ENCODE measurements around the gene TCF19.
"Not testable (repeated sequence)": the region's sequence is repeated elsewhere in the genome, so short reads cannot be mapped to it uniquely, and the experiment has no call there.

TCF19 gene

DNA sequence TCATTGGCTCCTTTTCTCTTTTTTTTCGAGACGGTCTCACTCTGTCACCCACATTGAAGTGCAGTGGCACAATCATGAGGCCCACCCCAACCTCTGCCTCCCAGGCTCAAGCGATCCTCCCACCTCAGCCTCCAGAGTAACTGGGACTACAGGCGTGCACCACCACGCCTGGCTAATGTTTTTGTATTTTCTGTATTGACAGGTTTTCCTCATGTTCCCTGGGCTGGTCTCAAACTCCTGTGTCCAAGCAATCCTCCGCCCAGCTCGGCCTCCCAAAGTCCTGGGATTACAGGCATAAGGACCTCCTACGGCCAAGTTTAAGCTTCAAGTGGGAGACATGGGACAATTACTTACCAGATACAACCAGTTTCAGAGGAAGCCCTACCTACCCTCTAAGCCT, 21.5 kb downstream of the TCF19 start:
- no peak for DNase-seq (ENCODE audit: low read depth in 2 of 2)

DNA sequence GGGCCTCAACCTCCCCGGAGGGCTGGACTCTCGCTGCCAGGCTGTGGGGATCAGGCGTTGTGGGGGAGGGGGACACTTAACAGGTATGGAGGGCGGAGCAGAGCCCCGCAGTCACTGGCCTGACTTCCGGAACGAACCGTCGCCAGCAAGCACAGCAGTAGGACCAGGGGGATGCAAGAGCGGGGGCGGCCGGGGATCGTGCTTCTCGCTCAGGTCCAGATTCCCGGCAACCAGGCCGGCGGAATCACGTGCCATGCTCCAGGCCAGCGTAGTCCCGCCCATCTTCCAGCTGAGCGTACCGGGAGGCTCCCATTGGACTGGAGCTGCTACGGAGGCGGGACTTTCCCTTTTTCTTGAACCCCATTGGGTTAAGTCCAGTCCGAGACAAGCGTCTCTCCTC, 22.1 kb downstream of the TCF19 start:
- no peak for DNase-seq (ENCODE audit: low read depth in 2 of 2)

DNA sequence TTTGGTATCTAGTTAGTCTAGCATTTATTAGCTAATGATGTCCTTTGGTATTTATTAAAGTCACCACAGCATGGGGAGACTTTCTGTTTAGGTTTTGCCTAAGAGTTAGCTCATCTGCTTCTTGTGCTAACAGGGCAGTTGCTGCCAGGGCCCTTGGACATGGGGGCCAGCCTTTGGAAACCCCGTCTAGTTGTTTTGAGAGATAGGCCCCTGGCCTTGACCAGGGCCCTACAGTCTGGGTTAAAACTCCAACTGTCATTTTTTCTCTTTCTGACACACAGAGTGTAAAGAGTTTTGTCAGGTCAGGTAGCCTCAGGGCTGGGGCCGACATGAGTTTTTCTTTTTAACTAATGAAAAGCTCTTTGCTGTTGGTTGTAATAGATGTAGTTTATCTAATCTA, 24.9 kb downstream of the TCF19 start:
- DNase-seq (ENCODE audit: low read depth in 2 of 2) = not testable (repeated sequence)

DNA sequence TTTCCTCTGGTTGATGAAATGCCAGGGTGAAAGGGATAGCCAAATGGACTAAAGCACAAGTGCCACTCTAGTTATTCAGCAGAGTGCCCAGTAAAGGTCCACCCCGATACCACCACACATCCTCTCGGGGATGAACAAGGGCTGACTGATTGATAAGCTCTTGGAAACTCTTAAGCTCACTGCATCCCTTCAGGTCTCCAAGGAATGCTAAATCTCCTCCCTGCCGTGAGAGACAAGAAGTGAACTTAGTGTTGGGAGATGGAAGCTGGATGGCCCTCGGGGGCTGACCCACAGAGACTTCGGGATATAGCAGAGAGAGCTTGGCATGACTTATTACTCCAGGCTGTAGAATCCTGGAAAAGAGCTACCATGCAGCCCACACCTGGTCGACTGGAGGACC, 25.5 kb downstream of the TCF19 start:
- DNase-seq (ENCODE audit: low read depth in 2 of 2) = not testable (repeated sequence)

DNA sequence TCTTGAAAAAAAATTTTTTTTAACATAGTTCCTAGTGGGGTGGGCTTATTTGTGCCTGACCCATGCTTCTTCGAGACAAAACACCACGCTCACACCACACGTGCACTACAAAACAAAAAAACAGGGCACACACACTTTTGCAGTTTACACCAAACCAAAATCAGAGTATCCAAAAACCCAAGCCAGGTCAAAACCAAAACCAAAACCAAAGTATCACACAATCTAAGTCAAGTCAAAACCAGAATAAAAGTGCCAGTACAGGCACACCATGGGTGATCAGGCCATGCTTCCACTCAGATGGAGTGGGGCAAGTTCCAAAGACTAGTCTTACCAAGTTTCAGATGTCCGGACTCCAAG, 27.3 kb downstream of the TCF19 start:
- not testable (repeated sequence) for DNase-seq (ENCODE audit: low read depth in 2 of 2)

DNA sequence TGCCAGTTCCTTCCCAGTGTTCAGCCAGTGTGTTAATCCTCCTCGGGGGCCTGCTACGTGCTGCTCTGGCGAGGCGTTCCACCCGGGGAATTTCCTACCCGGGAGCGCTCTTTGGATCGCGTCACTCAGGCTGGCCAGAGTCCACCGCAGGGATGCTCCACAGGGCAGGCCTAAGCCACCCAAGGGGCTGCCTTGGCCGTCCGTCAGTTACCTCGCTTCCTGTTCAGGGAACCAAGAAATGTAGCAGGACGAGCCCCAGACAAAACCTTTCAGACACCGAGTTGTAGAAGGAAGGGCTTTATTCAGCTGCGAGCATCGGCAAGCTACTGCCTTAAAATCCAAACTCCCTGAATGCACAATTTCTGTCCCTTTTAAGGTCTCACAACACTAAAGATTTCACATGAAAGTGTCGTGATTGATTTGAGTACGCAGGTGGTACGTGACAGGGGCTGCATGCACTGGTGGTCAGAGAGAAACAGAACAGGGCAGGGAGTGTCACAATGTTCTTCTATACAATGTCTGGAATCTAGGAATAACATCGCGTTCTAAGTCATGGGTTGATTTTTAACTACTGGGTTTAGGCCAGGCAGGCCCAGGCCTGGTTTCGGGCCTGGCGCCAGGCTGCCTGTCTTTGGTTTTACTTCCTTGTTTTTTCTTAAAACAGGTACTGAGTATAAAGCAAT, 27.8 kb downstream of the TCF19 start:
- DNase-seq (ENCODE audit: low read depth in 2 of 2) = no peak

DNA sequence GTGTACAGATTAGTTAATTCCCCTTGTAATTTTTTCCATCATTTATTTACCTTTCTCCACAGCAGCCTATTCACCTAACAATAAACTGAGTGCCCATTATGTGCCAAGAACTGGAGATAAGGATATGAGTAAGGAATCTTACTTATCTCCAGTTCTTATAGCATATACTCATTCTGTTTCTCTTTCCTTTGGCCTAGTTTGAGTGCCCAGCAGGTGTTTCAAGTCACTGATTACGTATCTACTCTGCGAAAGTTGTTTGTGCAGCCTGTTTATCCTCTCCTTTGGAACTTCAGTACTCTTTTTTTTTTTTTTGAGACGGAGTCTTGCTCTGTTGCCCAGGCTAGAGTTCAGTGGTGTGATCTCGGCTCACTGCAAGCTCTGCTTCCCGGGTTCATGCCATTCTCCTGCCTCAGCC, 29.4 kb downstream of the TCF19 start:
- DNase-seq (ENCODE audit: low read depth in 2 of 2) = no peak

DNA sequence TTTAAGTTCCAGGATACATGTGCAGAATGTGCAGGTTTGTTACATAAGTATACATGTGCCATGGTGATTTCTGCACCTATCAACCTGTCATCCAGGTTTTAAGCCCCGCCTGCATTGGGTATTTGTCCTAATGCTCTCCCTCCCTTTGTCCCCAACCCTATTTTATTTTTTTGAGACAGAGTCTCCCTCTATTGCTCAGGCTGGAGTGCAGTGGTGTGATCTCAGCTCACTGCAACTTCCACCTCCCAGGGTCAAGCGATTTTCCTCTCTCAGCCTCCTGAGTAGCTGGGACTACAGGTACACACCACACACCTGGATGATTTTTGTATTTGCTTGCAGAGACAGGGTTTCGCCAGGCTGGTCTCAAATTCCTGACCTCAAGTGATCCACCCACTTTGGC, 30.8 kb downstream of the TCF19 start:
- not testable (repeated sequence) for DNase-seq (ENCODE audit: low read depth in 2 of 2)

DNA sequence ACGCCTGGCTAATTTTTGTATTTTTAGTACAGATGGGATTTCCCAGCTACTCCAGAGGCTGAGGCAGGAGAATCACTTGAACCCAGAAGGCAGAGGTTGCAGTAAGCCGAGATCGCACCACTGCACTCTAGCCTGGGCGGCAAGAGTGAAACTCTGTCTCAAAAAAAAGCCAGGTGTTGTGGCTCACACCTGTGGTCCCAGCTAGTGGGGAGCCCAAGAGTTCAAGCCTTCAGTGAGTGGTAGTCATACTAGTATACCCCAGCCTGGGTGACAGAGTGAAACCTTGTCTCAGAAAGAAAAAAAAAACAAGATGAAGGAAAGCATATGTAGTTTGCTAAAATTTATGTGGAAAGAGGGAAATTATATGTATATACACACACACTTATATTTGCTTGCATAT, 32.1 kb downstream of the TCF19 start:
- no peak for DNase-seq (ENCODE audit: low read depth in 2 of 2)

DNA sequence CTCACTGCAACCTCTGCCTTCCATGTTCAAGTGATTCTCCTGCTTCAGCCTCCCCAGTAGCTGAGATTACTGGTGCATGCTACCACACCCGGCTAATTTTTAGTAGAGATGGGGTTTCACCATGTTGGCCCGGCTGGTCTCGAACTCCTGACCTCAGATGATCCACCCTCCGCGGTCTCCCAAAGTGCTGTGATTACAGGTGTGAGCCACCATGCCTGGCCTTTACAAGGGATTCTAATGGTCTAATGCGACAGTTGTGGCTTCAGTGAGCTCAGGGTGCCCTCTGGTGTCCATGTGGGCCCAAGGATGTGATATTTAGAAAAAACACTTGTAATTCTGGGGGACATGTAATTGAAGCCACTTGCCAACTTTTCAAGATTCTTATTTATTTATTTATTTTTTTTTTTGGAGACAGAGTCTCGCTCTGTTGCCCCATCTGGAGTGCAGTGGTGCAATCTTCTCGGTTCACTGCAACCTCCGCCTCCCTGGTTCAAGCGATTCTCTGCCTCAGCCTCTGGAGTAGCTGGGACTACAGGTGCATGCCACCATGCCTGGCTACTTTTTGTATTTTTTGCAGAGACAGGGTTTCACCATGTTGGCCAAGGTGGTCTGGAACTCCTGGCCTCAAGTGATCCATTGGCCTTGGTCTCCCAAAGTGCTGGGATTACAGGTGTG, 34.2 kb downstream of the TCF19 start:
- not testable (repeated sequence) for DNase-seq (ENCODE audit: low read depth in 2 of 2)

DNA sequence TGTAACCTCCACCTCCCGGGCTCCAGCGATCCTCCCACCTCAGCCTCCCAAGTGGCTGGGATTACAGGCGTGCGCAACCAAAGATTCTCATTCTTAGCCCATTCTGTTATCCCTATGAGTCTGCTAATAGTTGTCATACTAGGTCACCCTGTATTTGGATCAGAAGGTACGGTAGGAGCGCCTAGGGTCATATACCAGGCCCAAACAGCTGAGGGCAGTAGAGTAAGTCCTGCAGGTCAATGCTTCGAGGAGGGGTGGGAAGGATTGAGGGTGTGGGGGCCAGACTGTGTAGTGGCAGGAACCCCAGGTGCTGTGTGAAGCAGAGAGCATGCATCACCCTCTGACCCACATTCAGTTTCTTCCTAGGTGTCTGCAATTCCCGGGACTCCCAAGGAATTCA, 34.8 kb downstream of the TCF19 start:
- no peak for DNase-seq (ENCODE audit: low read depth in 2 of 2)

DNA sequence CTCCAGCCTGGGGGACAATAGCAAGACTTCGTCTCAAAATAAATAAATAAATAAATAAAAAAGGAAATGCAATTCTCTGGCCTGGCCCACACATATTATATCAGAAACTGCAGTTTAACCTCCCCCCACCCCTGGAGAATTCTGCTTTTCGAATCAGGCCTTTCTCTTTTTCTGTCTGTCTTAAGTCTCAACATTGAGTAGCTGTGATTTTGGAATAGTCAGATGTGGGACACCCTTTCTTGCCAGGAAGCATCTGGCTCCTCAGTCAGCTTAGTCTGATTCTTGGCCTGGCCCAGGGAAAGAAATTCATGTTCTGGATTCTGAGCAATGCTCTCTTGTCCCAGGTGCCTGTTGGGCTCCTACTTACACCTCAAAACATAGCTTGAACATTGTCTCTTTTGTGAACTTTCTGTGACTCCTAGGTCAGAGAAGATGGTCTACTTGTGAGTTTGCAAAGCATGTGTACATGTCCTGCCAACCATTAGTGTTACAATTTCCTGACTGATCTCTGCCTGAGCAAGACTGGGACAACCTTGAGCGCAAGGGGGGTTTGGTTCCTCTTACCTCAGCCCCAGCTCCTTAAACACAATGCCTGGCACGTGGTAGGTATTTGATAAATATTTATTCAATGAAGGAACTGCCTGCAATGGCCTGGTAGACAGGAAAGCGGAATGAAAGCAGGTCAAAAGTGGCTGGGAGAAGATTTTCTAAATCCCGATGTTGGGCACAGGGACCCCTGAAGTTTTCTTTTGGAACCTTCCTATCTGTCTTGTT, 35.9 kb downstream of the TCF19 start:
- no peak for DNase-seq (ENCODE audit: low read depth in 2 of 2)

DNA sequence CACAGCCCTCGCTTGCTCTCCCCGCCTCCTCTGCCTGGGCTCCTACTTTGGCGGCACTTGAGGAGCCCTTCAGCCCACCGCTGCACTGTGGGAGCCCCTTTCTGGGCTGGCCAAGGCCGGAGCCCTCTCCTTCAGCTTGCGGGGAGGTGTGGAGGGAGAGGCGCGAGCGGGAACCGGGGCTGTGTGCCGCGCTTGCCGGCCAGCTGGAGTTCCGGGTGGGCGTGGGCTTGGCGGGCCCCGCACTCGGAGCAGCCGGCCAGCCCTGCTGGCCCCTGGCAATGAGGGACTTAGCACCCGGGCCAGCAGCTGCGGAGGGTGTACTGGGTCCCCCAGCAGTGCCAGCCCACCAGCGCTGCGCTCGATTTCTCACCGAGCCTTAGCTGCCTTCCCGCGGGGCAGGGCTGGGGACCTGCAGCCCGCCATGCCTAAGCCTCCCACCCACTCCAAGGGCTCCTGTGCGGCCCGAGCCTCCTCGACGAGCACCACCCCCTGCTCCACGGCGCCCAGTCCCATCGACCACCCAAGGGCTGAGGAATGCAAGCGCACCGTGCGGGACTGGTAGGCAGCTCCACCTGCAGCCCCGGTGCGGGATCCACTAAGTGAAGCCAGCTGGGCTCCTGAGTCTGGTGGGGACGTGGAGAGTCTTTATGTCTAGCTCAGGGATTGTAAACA, 37.1 kb downstream of the TCF19 start:
- DNase-seq (ENCODE audit: low read depth in 2 of 2) = not testable (repeated sequence)

DNA sequence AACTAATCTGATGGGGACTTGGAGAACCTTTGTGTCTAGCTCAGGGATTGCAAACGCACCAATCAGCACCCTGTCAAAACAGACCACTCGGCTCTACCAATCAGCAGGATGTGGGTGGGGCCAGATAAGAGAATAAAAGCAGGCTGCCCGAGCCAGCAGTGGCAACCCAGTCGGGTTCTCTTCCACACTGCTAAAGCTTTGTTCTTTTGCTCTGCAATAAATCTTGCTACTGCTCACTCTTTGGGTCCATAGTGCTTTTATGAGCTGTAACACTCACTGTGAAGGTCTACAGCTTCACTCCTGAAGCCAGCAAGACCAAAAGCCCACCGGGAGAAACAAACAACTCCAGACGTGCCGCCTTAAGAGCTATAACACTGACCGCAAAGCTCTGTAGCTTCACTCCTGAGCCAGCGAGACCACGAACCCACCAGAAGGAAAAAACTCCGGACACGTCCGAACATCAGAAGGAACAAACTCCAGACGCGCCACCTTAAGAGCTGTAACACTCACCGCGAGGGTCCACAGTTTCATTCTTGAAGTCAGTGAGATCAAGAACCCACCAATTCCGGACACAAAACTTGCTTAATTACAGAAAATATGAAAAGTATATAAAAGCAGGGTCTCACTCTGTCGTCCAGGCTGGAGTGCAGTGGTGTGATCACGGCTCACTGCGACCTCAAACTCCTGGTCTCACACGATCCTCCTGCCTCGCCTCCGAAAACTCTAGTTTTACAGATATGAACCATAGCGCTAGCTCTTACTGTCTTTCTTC, 38.0 kb downstream of the TCF19 start:
- not testable (repeated sequence) for DNase-seq (ENCODE audit: low read depth in 2 of 2)

DNA sequence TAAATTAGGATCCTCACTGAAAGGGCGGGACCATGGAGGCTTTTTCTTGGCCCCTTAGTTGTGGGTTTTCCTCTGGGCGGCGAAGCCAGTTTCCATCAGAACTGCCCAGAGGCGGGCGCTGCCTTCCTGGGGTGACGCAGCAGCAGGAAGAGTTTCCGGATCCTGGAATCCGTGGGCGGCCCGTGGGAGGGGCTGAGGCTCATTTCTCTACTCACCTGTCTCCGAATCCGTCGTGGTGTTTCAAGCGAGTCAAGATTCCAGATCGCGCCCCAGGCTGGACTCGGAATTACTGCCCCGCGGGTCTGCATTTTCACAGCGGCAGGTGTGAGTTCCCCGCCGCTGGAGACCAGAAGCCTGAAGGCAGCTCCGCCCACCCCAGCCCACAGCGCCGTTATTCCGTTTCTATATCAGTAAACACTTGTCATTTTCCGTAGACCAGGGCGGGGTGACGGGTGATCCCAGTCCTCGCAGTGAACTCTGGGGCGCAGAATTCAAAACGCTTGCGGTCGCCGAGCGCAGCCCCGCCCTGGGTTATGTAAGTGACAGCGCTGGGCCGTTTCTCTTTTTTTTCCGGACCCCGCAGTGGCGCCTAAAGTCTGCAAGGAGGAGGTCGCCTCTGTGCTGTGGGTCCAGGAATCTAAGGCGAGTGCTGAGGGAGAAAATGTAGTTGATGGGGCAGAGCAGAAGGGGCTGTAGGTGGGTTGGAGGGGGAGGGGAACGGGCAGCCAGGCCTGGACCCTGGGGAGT, 39.3 kb downstream of the TCF19 start:
- peak; percentile 78 to 90 for DNase-seq (ENCODE audit: low read depth in 2 of 2)

DNA sequence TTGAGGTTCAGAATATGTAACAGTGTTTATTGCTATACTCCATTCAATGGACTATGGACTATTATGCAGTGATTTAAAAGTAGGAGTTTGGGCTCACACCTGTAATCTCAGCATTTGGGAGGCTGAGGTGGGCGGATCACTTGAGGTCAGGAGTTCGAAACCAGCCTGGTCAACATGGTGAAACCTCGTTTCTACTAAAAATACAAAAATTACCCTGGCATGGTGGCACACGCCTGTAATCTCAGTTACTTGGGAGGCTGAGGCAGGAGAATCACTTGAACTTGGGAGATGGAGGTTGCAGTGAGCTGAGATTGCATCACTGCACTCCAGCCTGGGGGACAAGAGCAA, 40.7 kb downstream of the TCF19 start:
- not testable (repeated sequence) for DNase-seq (ENCODE audit: low read depth in 2 of 2)

DNA sequence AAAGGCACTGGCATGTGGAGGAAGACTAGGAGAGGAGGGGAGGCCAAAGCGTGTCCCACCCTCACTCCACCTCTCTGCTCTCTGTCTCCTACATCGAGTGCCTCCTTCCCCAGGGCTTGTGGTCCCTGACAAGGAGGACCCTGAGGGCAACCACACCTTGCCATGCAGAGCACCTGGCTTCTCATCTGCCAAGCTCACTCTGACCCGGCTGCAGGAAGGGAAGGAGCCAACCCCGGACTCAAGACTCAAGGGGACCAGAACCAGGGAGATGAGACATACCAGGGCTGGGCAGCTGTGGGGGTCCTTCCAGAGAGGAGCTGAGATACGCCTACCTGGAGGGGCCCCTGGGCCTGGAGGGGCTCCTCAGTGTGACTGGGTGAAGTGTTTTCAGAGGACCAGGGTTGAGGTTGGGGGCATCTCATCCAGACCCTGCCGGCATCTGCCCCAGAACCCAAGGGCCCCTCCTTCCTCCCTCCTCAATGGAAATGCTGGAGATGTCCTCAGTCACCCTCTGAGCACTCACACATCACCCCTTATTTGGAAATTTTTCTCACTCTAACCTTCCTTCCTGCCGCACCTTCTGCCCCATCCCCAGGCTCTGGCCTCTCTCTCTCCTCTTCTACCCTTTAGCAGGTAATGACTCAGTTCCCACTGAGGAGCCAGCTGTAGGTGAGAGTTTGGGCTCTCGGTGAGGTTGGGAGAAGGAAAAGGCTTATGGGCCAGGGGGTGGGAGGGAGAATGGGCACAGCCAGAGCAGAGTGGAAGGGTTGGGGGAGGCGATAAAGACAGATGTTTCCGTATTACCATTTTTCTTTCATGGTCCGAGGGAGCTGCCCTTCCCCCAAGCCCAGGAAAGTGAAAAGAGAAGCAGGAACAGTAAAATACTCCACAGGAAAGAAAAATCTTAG, 44.1 kb downstream of the TCF19 start:
- no peak for DNase-seq (ENCODE audit: low read depth in 2 of 2)

DNA sequence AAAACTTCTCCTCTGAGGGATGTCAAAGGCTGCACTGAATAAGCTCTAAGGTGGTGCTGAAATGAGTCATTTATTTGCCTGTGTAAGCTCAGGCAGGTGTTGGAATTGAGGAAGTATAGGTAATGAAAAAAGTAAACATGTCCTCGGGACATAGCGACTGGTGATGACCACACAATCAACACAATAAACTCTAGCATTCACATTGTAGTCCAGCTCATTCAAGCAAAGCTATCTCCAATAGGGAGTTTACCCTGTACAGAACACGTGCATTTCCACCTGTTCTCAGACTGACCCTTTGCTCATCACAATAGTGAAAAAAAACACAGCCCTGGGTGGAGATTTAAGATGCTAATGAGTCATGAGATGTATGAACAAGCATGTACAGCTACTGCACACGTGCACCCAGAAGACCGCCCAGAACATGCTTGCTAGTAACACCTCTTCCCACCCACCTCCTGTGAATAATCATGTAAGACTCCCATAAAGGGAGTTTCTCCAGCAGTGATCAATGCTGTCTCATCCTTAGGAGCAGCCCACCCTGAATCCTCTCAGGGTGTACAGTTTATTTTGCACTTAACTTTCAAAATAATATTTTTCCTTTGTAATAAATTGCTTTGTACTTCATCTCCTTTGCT, 45.1 kb downstream of the TCF19 start:
- no peak for DNase-seq (ENCODE audit: low read depth in 2 of 2)

DNA sequence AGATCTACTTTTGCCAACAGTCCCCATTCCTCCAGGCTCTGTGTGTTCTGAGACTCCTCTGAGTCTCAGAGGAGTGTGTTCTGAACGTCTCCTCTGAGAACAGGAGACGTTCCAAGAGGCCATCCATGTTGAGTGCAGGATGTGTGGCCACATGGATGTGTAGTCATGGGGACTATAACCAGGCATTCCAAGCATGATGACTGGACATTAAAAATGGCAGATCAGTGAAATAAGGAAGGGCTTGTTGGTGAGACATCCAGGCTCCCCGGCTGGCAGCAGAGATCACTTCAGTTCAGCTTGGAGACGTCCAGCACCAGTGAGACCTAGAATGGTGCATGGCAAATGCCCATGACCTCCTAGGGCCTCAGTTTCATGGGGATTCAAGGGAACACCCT, 46.4 kb downstream of the TCF19 start:
- no peak for DNase-seq (ENCODE audit: low read depth in 2 of 2)
